Ishikawa (cell line): ENCODE data around the gene TUT1.

Source experiments
- CEBPB ChIP-seq: IDR thresholded peaks from 2 replicates; pipeline ENCODE4 v1.6.1; 2012
- CREB1 ChIP-seq: IDR thresholded peaks from 2 replicates; pipeline ENCODE4 v1.6.1; 2012; ENCODE audit warnings: low read depth
- REST ChIP-seq: IDR thresholded peaks from 2 replicates; pipeline ENCODE4 v1.6.1; 2012; ENCODE audit warnings: low read depth, mild to moderate bottlenecking
- TAF1 ChIP-seq: IDR thresholded peaks from 2 replicates; pipeline ENCODE4 v1.6.1; 2012; ENCODE audit warnings: low read depth, mild to moderate bottlenecking
- TCF12 ChIP-seq: IDR thresholded peaks from 2 replicates; pipeline ENCODE4 v1.6.1; 2012; ENCODE audit warnings: low read depth

GRCh38 chr11:62565100-62565802, 26.1 kb downstream of the TUT1 start:
- TF ChIP-seq TCF12: no peak
- TF ChIP-seq REST: no peak
- TF ChIP-seq CREB1: no peak
- no peak for TF ChIP-seq CEBPB
- no peak for TF ChIP-seq TAF1
